HG03060 (cell line): Measurements from ENCODE around the gene HTR3A.

ENCODE experiments used
- ATAC-seq: cut with Tn5 transposase; IDR thresholded peaks from one replicate; pipeline ENCODE4 v1.9.1; 2021; ENCODE audit warnings: low read depth, moderate number of reproducible peaks; ENCODE audit not compliant: unreplicated experiment

Gene HTR3A

DNA sequence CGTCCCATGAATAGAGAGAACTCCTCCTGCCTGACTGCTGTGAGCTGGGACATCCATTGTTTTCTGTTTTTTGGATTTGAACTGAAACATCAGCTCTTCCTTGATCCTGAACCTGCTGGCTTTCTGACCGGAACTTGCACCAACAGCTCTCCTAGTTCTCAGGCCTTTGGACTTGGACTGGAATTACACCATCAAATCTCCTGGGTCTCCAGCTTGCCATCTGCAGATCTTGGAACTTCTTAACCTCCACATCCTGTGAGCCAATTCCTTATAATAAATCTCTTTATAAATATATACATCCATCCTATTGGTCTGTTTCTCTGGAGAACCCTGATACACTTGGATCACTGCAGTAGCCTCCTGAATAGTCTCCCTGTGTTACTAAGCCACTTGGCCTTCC lies 42.1 kb downstream of the HTR3A start:
- no peak for ATAC-seq

DNA sequence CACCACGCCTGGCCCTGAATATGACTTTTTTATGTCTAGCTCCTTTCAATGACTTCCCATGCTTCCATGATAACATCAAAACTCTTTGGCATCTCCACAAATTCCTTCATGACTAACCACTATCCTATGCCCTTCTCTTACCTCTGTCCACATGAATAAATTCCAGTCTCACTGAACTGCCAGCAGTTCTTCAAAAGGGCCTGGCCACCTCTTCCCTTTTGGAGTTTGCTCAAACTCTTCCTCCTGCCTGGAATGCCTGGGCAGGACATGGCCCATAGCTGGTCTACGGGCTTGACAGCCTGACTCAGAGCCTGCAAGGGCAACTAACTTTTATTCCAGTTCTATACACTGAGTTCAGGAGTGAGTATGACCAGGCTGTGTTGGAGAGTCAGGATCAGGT lies 42.8 kb downstream of the HTR3A start:
- ATAC-seq: no peak

DNA sequence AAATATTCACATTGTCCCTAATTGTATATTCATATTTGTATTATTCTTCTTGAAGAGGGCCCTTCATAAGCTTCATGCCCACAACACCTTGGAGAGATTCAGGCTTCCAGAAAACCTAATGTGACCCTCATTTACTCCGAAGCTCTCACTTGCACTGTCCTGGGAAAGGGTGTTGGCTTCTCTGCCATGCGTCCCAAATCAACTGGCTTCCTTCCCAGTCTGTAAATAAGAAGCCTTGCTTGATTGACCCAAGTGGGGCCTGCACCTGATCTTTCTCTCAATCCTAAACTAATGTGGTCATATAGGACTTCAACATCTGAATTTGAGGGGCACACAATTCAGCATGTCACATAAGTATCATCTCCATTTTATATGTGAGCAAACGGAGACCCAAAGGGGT lies 44.1 kb downstream of the HTR3A start:
- no peak for ATAC-seq

DNA sequence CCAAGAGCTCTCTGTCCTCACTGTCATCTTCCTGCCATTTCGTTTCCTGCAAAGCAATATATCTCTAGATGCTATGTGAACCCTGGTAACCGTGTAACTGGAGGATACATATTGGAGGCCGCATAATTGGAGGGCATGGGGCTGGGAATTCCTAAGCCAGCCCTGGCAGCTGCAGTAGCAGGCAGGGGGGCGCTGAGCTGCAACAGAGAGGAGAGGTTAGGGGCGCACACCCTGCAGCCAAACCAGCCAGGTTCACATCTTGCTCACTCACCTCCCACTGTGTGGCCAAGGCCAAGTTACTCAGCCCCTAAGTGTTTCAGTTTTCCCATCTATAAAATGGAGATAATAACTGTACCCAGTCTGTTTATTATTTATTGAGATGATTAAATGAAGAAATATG lies 44.7 kb downstream of the HTR3A start:
- ATAC-seq: no peak

- ATAC-seq: no peak
Observed at GRCh38 chr11:114025329-114025907, 50.5 kb downstream of the HTR3A start.

DNA sequence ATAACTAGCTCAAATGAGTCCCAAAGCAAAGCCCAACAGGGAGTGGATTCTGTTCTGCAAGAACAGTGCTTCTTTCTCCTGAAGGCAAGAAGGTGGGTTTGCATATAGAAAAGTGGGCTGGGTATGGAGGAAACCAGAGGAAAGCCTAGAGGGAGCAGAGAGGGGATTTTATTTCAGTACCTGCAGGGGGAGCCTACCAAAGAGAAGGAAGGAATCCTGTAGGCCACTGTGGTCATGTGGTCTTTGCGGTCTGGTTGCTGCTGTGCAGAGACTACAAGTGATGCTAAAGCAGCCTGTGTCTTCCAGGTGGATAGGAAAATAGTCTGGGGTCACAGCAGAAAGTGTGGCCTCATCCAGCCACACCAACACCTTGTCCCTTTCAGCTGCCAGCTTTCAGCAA lies 51.4 kb downstream of the HTR3A start:
- ATAC-seq: no peak

- no peak for ATAC-seq
Observed at GRCh38 chr11:114027391-114027790, 52.5 kb downstream of the HTR3A start.

DNA sequence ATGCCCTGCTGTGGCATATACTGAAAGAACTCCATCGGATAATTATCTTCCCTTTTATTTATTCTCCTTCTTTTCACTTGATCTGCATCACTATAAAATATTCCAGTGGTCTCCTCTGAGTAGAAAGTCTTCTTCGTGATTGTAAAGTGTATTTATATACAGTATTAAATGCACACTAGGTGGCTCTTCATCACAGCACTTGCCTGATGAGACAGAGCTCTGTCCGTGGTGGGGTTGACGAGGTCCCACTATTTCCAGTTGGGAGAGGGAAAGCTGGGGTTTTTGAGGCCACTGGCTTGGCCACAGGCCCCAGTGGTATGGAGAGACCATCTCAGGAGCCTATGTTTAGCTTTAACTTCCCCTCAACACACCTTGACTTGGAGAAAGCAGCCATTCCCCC lies 53.0 kb downstream of the HTR3A start:
- no peak for ATAC-seq

DNA sequence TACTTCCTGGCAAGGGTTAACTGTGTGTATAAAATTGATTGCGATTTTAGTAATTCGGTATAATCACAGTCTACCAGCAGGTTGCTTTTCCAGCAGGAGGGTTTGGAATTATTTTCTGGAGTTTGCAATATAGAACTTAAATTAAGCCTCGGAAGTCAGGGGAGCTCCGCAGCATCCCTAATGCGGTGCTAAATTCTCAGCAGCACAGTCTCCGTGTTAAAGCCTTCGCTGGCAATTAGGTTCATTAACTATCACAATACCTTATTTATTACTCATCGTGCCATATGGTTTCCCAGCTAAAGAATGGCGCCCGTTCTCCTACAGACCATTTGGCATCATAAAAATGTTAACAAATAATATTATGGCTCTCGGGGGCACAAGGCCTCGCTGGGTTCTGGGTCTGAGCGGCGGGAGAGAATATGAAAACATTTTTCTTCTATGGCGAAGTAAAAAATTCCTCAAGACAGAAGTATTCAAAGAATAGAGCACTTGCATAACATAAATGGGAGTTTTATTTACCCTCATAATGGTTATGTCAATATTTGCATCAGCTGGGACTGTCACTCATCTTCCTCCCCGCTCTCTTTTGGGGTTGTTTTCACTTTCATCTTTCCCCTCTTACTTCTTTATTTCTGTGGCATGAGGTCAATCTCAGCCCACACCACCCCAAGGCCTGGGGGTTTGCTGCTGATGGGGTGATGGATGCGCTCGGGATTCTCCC lies 56.5 kb downstream of the HTR3A start:
- ATAC-seq: no peak

- ATAC-seq: no peak
Observed at GRCh38 chr11:114031967-114032320, 57.0 kb downstream of the HTR3A start.

GRCh38 chr11:114033066-114033465 lies 58.2 kb downstream of the HTR3A start:
- no peak for ATAC-seq

- ATAC-seq: no peak
Observed at GRCh38 chr11:114033572-114033971, 58.7 kb downstream of the HTR3A start.

DNA sequence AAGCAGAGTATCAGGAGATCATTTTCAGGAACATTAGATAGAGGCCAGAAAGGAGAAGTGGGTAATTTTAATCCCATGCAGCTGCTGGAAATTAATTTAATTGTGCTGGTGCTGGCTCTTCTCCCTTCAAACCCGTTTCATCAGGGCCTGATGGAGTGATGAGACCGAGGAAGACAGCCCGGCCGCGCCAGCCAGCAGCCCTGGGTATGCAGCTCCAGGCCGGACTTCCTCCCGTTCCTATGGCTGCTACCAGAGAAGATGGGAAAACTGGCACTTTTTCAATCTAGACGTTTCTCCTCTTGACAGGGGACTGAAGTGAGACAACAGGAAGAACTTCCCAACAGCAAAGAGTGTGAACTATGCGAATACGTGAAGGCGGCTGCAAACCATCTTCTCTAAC lies 60.0 kb downstream of the HTR3A start:
- no peak for ATAC-seq

DNA sequence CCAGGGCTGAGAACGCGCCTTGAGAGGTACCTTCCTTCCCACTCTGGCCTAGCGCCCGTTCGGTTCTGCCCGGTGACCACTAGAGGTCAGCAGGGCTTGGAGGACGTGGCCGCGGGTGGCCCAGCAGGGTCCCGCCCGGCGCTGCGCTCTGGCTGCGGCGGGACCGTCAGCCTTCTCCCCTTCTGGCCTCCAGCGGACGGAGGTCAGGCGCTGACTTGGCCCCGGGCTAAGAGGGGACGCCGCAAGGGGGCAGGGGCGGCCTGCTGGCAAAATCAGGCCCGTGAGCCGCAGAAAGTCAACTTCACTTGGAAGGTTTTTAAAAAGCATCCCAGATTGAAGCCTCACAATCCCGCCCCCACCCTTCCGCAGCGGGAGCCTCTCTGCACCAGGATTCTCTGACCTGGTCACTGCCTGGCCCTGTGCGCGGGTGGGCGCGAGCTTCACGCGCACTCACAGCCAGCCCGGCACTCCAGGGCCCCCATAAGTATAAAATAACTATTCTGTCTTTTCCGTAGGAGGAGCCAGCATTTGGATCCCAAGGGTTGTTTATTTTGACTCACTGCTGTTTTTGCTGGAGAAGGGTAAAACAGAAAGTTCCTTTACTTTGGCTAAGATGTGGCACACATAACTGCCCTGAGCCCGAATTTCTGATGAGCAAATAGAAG lies 61.4 kb downstream of the HTR3A start:
- no peak for ATAC-seq

GRCh38 chr11:114036958-114037357 lies 62.0 kb downstream of the HTR3A start:
- ATAC-seq: no peak

GRCh38 chr11:114039551-114039950 lies 64.6 kb downstream of the HTR3A start:
- ATAC-seq: no peak
